Measurements from ENCODE around the gene RRP1. TPM values are rescaled to one million over a fixed set of nuclear protein-coding genes. Genes with fewer than 3 reads are reported as not detected.

The RRP1 gene
- total RNA-seq, 2 experiments from 2014 or later: 42.7 to 47.8 TPM

DNA sequence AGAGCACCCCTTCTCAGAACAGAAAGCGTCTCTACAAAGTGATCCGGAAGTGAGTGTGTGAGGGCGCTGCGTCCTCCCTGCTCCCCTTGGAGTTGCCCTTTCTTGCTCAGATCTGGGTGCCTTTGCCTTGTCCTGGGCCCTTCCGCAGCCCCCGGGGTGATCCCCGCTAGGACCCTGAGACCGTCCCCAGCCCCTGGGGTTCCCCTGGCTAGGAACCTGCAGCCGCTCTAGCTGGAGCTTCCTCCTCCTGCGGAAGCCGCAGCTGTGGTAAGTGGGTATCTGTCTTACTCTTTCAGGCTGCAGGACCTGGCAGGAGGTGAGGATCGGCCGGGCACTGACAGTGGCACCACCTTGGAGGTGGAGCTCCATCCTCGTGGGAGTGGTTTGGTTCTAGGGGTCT, 11.2 kb downstream of the RRP1 start:
- no peak for DNase-seq
- ChIA-PET CTCF (no interaction called here), POLR2A (interaction anchor here (0.6 kb wide), 1 partner anchor 140 kb away, joined by 3 read pairs; no protein-coding TSS in a partner anchor)
- Mint-ChIP-seq H3K9me3 (no peaks in the 10 kb centered on the region), H3K4me1 (ENCODE audit: low read depth) (no peaks in the 10 kb centered on the region), H3K27me3 (no peaks in the 10 kb centered on the region), H3K4me3 (no peak overlapping the region), H3K27ac (no peak overlapping the region), H3K36me3 (peaks cover 55% of the 10 kb centered on the region)
- intact Hi-C loops (cut with micrococcal nuclease): loop anchor here (10.0 kb wide), 1 partner anchor 504 kb away; the partner anchor contains the start of gene PFKL

DNA sequence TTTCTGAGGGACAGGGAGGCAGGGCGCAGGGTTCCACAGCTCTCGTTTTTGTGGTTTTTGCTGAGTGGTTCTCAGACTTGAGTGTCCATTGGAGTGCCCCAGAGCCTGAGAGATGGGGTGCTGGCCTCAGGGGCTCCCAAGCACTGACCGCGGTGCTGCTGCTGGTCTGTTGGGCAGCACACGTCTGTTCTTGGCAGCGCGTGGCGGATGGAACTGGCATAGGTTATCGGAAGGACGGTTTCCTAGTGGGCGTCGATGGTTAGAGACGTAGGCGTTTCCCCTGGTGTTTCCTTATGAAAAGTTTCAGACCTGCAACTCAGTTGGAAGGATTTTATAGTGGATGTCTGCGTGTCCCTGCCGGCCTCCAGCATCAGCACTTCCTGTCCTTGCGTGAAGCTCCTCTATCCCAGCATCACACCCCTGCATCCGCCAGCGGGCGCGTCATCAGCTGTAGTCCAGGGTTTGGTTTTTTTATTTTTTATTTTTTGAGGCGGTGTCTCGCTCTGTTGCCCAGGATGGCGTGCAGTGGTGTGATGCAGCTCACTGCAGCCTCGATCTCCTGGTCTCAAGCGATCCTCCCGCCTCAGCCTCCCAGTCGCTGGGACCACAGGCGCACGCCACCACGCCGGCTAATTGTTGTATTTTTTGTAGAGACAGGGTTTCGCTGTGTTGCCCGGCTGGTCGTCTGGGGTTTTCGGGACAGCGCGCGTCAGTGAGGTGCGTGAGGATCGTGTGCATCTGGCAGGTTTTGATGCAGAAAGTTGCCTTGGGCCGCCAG, 11.8 kb downstream of the RRP1 start:
- no peak overlapping the region for H3K27ac Mint-ChIP-seq
- no peaks in the 10 kb centered on the region for H3K27me3 Mint-ChIP-seq
- H3K4me1 Mint-ChIP-seq (ENCODE audit: low read depth): no peaks in the 10 kb centered on the region
- CTCF ChIA-PET: no interaction called here
- no peaks in the 10 kb centered on the region for H3K9me3 Mint-ChIP-seq
- intact Hi-C loops (cut with micrococcal nuclease): loop anchor here (10.0 kb wide), 1 partner anchor 504 kb away; the partner anchor contains the start of gene PFKL
- POLR2A ChIA-PET: no interaction called here
- no peak for DNase-seq
- H3K36me3 Mint-ChIP-seq: peaks cover 59% of the 10 kb centered on the region
- no peak overlapping the region for H3K4me3 Mint-ChIP-seq

DNA sequence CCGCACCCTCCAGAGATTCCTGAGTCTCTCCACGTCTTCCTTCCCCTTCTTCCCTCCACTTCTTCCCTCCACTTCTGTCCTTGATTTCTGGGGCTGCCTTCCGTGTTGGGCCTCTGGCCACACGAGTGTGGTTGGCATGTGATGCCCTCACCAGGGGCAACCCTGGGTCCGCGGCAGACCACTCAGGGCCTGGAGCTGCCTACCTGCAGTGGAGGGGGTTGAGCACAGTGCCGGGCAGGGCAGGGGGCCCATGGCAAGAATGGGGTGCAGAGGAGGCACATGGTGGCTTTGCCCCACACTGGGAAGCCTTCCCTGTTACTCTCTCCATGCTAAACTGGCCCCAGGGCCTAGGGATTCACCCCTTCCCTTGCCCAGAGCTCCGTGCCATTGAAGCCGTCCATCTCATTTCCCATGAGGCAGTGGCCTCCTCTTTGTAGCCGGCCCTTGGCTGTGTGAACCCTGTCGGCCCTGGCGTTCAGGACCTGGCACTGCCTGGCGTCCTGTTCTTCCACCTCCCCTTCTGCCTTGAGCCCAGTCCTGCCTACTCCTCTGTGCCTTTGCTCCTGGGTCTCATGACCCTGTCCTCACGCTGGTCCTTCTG, 13.4 kb downstream of the RRP1 start:
- intact Hi-C loops (cut with micrococcal nuclease): loop anchor here (10.0 kb wide), 1 partner anchor 502 kb away; the partner anchor contains the start of gene PFKL
- Mint-ChIP-seq H3K36me3 (peaks cover 48% of the 10 kb centered on the region), H3K9me3 (no peaks in the 10 kb centered on the region), H3K4me1 (ENCODE audit: low read depth) (no peaks in the 10 kb centered on the region), H3K27ac (no peak overlapping the region), H3K4me3 (no peak overlapping the region), H3K27me3 (no peaks in the 10 kb centered on the region)
- CTCF ChIA-PET: interaction anchor here (1.4 kb wide), 1 partner anchor 13 kb away, joined by 4 read pairs; the partner anchor contains the start of gene RRP1
- POLR2A ChIA-PET: no interaction called here
- DNase-seq: no peak

DNA sequence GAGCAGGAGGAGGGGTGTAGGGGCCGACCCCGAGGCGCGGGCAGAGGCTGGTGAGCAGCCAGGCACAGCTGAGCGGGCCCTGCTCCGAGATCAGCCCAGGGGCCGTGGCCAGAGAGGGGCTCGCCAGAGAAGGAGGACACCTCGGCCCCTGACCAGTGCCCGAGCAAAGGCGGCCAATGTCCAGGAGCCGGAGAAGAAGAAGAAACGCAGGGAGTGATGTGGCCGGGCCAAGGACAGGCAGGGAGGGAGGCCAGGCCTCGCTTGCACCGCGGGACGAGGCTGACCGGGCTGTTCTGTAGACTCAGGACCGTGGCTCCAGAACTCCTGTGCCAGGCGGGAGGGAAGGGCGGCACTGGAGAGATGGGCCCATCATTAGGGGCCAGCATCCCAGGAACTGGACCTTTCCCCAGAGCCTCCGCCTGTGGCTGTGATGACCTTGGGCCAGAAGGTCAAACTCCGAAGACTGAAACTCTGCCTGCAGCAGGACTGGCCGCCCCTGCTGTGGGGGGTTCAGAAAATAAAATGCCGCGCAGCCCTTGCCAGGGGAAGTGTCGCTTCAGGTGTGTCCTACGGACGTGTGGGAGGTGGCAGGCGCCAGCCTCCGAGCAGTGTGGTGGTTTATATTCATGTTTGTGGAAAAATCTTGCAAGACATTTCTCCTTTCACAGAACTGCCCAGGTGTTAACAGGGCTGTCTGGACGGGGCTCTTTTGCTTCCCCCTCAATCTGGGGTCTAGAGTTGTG, 14.4 kb downstream of the RRP1 start:
- Mint-ChIP-seq H3K27me3 (no peaks in the 10 kb centered on the region), H3K9me3 (no peaks in the 10 kb centered on the region), H3K36me3 (peaks cover 42% of the 10 kb centered on the region), H3K4me3 (no peak overlapping the region), H3K4me1 (ENCODE audit: low read depth) (no peaks in the 10 kb centered on the region), H3K27ac (no peak overlapping the region)
- ChIA-PET POLR2A (no interaction called here), CTCF (interaction anchor here (1.4 kb wide), 1 partner anchor 14 kb away, joined by 4 read pairs; the partner anchor contains the start of gene RRP1)
- no peak for DNase-seq
- intact Hi-C loops (cut with micrococcal nuclease): loop anchor here (10.0 kb wide), 1 partner anchor 501 kb away; the partner anchor contains the start of gene PFKL

DNA sequence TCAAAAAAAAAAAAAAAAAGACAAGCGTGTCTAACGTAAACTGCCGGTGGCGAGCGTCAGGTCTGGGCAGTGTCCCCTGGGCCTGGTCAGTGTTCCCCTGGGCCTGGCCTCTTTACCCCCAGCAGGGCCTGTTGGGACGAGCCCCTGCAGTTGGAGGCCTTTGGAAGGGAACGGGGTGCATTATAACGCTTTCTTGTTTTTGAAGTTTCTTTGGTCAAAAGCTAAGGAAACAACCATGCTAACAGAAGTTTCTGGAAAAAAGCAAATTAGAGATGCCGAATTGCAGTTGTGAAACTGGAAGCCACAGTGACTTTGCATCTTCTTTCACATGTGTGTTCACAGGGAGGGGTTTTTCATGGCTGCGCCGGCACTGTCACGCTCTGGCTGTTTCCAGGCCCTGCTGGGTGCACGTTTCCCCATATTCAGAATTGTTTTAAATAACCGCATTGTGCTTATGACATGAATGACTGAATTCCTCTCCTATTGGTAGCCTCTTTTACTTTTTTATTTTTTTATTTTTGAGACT, 16.0 kb downstream of the RRP1 start:
- H3K36me3 Mint-ChIP-seq: peaks cover 31% of the 10 kb centered on the region
- DNase-seq: no peak
- H3K27ac Mint-ChIP-seq: peak overlapping the region; percentile 42
- no peaks in the 10 kb centered on the region for H3K4me1 Mint-ChIP-seq (ENCODE audit: low read depth)
- H3K9me3 Mint-ChIP-seq: no peaks in the 10 kb centered on the region
- H3K4me3 Mint-ChIP-seq: no peak overlapping the region
- intact Hi-C loops (cut with micrococcal nuclease): loop anchor here (10.0 kb wide), 1 partner anchor 499 kb away; the partner anchor contains the start of gene PFKL
- ChIA-PET POLR2A (no interaction called here), CTCF (interaction anchor here (0.7 kb wide), 1 partner anchor 206 kb away, joined by 4 read pairs; no protein-coding TSS in a partner anchor)
- no peaks in the 10 kb centered on the region for H3K27me3 Mint-ChIP-seq

DNA sequence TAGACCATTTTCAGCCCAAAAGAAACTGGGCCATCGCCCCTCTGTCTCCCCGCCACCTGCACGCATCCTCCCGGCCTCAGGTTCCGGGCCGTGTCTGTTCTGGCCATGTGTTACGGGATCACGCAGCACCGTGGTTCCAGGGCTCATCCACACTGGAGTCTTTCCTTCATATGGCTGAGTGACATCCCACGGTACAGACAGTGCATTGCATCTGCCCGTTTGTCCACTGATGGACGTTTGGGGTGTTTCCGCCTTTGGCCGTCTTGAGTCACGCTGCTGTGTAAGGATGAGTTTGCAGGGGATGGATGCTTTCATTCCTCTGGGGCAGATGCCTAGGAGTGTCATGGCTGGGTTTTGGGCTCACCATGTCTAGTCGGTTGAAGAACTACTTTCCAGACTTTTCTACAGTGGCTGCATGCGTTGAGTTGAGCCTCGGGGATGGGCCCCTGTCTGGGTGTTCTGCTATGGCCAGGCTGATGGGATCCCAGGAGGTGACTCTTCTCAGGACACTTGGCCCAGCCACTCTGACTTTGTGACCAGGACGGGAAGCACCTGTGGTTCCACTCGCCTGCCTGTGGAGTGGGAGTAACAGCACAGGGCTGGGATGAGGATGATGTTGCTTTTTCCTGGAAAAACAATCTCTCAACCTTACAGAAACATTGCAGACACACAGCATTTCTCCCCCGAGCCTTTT, 16.8 kb downstream of the RRP1 start:
- POLR2A ChIA-PET: no interaction called here
- peaks cover 23% of the 10 kb centered on the region for H3K36me3 Mint-ChIP-seq
- peak overlapping the region; percentile 42 for H3K27ac Mint-ChIP-seq
- H3K4me1 Mint-ChIP-seq (ENCODE audit: low read depth): peaks cover 4% of the 10 kb centered on the region
- intact Hi-C loops (cut with micrococcal nuclease): loop anchor here (10.0 kb wide), 1 partner anchor 499 kb away; the partner anchor contains the start of gene PFKL
- H3K27me3 Mint-ChIP-seq: no peaks in the 10 kb centered on the region
- DNase-seq: no peak
- H3K9me3 Mint-ChIP-seq: no peaks in the 10 kb centered on the region
- no peak overlapping the region for H3K4me3 Mint-ChIP-seq
- CTCF ChIA-PET: interaction anchor here (0.7 to 1.0 kb wide), 3 partner anchors 133 to 205 kb away, joined by 3 to 4 read pairs (median 3); no protein-coding TSS in a partner anchor

DNA sequence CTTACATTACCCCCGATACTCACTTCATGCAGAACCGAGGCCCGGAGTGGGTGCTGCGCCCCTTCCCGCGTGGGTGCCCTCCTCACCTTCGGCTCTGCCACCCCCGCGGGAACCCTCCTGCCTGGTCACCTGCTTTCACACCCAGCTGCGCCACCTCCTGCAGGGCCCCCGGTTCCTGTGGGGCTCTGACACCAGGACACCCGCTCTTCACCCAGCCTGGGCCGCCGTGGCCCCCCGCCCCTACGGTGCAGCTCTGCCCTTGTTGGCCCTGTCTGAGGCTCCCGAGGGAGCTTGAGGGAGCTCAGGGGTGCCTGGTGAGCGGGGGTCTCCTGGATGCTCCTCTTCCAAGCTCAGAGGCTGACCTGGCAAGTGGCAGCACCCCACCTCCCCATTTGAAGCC, 19.0 kb downstream of the RRP1 start:
- CTCF ChIA-PET: interaction anchor here (0.8 to 3.8 kb wide), 5 partner anchors 14 to 138 kb away, joined by 3 to 22 read pairs (median 3); no protein-coding TSS in a partner anchor
- no peak overlapping the region for H3K27ac Mint-ChIP-seq
- DNase-seq: no peak
- H3K4me1 Mint-ChIP-seq (ENCODE audit: low read depth): peaks cover 4% of the 10 kb centered on the region
- H3K36me3 Mint-ChIP-seq: peaks cover 4% of the 10 kb centered on the region
- no peak overlapping the region for H3K4me3 Mint-ChIP-seq
- no peaks in the 10 kb centered on the region for H3K27me3 Mint-ChIP-seq
- intact Hi-C loops (cut with micrococcal nuclease): loop anchor here (10.0 kb wide), 1 partner anchor 496 kb away; the partner anchor contains the start of gene PFKL
- H3K9me3 Mint-ChIP-seq: no peaks in the 10 kb centered on the region
- POLR2A ChIA-PET: no interaction called here

DNA sequence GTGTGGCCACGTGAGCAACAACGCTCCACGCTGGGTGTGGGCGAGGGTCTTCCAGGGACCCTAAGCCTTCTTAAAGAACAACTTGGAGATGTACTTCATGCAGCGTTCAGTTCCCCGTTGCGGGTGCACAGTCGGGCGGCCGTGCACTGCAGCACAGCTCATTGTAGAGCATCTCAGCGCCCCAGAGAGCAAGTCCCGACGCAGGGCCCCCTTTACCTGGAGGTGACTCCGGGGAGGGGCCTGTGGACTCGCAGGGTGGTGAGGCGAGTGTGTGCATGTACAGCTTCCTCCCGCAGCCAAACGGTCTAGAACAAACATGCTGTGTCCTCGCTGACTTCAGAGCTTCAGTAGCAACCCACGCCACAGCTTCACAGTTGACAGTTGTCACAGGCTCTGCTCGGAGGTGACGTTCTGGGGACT, 19.5 kb downstream of the RRP1 start:
- ChIA-PET POLR2A (no interaction called here), CTCF (interaction anchor here (0.8 to 3.8 kb wide), 5 partner anchors 14 to 137 kb away, joined by 3 to 22 read pairs (median 3); no protein-coding TSS in a partner anchor)
- Mint-ChIP-seq H3K36me3 (peaks cover 4% of the 10 kb centered on the region), H3K4me3 (no peak overlapping the region), H3K27ac (no peak overlapping the region), H3K9me3 (no peaks in the 10 kb centered on the region), H3K4me1 (ENCODE audit: low read depth) (peaks cover 4% of the 10 kb centered on the region), H3K27me3 (no peaks in the 10 kb centered on the region)
- DNase-seq: no peak
- intact Hi-C loops (cut with micrococcal nuclease): loop anchor here (10.0 kb wide), 1 partner anchor 496 kb away; the partner anchor contains the start of gene PFKL

DNA sequence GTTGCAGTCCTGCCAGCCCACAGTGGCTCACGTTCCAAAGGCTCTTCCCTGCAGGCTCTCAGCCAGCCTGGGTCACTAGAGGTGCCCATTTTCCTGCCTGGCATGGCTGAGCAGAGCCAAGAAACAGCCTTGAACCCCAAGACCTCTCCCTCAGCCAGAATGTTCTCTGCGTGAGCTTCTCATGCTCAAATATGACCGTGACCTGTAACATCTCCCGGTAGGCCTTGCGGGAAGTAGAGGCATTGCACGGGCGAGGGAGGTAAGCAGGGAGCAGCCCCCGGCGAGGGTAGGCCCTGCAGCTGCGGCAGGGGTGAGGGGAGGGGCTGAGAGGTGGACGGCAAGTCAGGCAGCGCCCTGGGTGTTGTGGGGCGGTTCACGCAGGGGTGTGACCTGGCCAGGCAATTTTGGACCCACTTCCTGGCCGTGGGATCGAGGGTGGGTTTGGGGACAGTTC, 20.0 kb downstream of the RRP1 start:
- no peaks in the 10 kb centered on the region for H3K9me3 Mint-ChIP-seq
- intact Hi-C loops (cut with micrococcal nuclease): loop anchor here (10.0 kb wide), 1 partner anchor 495 kb away; the partner anchor contains the start of gene PFKL
- POLR2A ChIA-PET: no interaction called here
- no peaks in the 10 kb centered on the region for H3K27me3 Mint-ChIP-seq
- peaks cover 4% of the 10 kb centered on the region for H3K4me1 Mint-ChIP-seq (ENCODE audit: low read depth)
- H3K4me3 Mint-ChIP-seq: no peak overlapping the region
- CTCF ChIA-PET: interaction anchor here (0.8 to 3.8 kb wide), 4 partner anchors 15 to 137 kb away, joined by 3 to 22 read pairs (median 3); no protein-coding TSS in a partner anchor
- H3K36me3 Mint-ChIP-seq: peaks cover 4% of the 10 kb centered on the region
- no peak overlapping the region for H3K27ac Mint-ChIP-seq
- DNase-seq: no peak

DNA sequence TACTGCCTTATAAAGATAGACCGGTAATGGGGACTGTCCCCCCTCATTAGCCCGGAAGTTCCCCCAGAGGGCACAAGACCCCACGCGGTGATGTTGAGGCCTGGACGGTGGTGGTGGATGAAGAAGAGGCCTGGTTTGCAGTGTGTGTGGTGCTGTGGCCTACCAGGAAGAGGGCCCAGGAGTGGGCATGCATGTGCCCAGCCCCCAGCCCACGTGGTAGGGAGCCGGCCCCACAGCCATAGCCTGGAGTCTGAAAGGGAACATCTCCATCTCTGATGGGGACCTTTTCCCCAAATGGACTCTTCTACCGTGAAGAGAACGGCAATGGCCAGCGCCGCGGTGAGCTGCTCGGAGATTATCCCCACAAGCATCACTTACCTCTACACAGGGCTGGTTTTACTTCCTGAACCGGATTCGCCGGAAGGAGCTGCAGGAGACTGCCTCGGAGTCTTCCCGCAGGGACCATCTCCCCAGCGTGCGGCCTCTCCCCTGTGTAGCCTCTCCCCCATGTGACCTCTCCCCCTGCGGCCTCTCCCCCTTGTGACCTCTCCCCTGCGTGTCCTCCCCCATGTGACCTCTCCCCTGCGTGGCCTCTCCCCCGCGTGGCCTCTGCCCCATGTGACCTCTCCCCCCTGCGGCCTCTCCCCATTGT, 20.6 kb downstream of the RRP1 start:
- DNase-seq: no peak
- Mint-ChIP-seq H3K4me1 (ENCODE audit: low read depth) (peaks cover 7% of the 10 kb centered on the region), H3K36me3 (peaks cover 4% of the 10 kb centered on the region), H3K27ac (no peak overlapping the region), H3K27me3 (no peaks in the 10 kb centered on the region), H3K9me3 (no peaks in the 10 kb centered on the region), H3K4me3 (no peak overlapping the region)
- intact Hi-C loops (cut with micrococcal nuclease): loop anchor here (1.0 to 10.0 kb wide), 3 partner anchors 129 to 495 kb away; partner anchors contain the start of gene PFKL
- ChIA-PET POLR2A (no interaction called here), CTCF (interaction anchor here (0.5 to 3.8 kb wide), 11 partner anchors 23 to 249 kb away, joined by 3 to 22 read pairs (median 5); no protein-coding TSS in a partner anchor)

All from activated CD4-positive, alpha-beta memory T cell treated with anti-CD3 and anti-CD28 coated beads for 36 hours (primary cell).